H1 (cell line): Measurements from ENCODE around the gene LRRC23. TPM values are rescaled to one million over a fixed set of nuclear protein-coding genes. Genes with fewer than 3 reads are reported as not detected.

Source experiments
- CTCF ChIA-PET: fragments of 300-600 bp; sonication (Branson Sonifier 250); formaldehyde crosslinking; loops from one replicate; lab custom pipeline; 2021; ENCODE audit not compliant: partially characterized antibody; lab: Charles Lee
- POLR2A ChIA-PET: fragments of 300-600 bp; sonication (Branson Sonifier 250); formaldehyde crosslinking; loops from one replicate; lab custom pipeline; 2021; ENCODE audit warnings: inconsistent platforms; ENCODE audit not compliant: partially characterized antibody; lab: Charles Lee
- DNase-seq, 2 experiments: peaks; one replicate each; pipeline versions ENCODE4 v3.0.0 to v3.0.0-alpha.2; 2010 to 2022; ENCODE audit warnings: low spot score in 2 of 2, low read depth in 1 of 2, mixed read lengths in 1 of 2
- FAIRE-seq: peaks from 2 replicates; lab custom pipeline; 2011; peaks lifted over from hg19 to GRCh38; lab: Jason Lieb, UNC
- H2AFZ ChIP-seq: 2 replicates; pipeline ENCODE4 v1.8.1; 2012; ENCODE audit warnings: low read length, inconsistent platforms
- H2AK5ac ChIP-seq: 2 replicates; pipeline ENCODE4 v1.6.1; 2013; ENCODE audit warnings: low read depth, low read length
- H2BK120ac ChIP-seq: replicated peaks from 2 replicates; pipeline ENCODE3; 2013; ENCODE audit warnings: low read depth, low read length, inconsistent platforms
- H2BK12ac ChIP-seq: 2 replicates; pipeline ENCODE4 v1.6.1; 2013; ENCODE audit warnings: low read depth, low read length
- H2BK15ac ChIP-seq: 2 replicates; pipeline ENCODE4 v1.6.1; 2013; ENCODE audit warnings: low read length
- H2BK20ac ChIP-seq: 2 replicates; pipeline ENCODE4 v1.6.1; 2013; ENCODE audit warnings: low read length
- H2BK5ac ChIP-seq: 2 replicates; pipeline ENCODE4 v1.6.1; 2013; ENCODE audit warnings: low read depth, low read length
- H3K14ac ChIP-seq: 2 replicates; pipeline ENCODE4 v1.6.1; 2013; ENCODE audit warnings: inconsistent platforms; ENCODE audit not compliant: insufficient read length
- H3K18ac ChIP-seq: 2 replicates; pipeline ENCODE4 v1.6.1; 2013; ENCODE audit warnings: low read length; ENCODE audit errors: extremely low read depth
- H3K23ac ChIP-seq: 2 replicates; pipeline ENCODE4 v1.6.1; 2013; ENCODE audit warnings: inconsistent platforms; ENCODE audit not compliant: insufficient read length
- H3K23me2 ChIP-seq: 2 replicates; pipeline ENCODE4 v1.6.1; 2013; ENCODE audit warnings: low read depth, low read length
- H3K27ac ChIP-seq: 2 replicates; pipeline ENCODE4 v1.6.1; 2011; ENCODE audit warnings: low read depth, low read length, inconsistent platforms
- H3K27me3 ChIP-seq, 4 experiments: replicated peaks in 1 of 4; 1 replicate in 1 of 4; 2 replicates in 3 of 4; pipeline versions ENCODE4 v1.6.1 to v1.8.1; 2011 to 2013; ENCODE audit warnings: low read length in 3 of 4, mild to moderate bottlenecking in 3 of 4, inconsistent platforms in 2 of 4, mixed read lengths in 2 of 4, moderate library complexity in 1 of 4; ENCODE audit not compliant: control insufficient read depth in 3 of 4, insufficient read depth in 3 of 4; ENCODE audit errors: extremely low read depth in 1 of 4
- H3K36me3 ChIP-seq, 4 experiments: 2 replicates each; pipeline versions ENCODE4 v1.6.1 to v1.8.1; 2011 to 2013; ENCODE audit warnings: mild to moderate bottlenecking in 4 of 4, low read length in 3 of 4, moderate library complexity in 2 of 4, control low read depth in 1 of 4, inconsistent platforms in 1 of 4; ENCODE audit not compliant: insufficient read depth in 4 of 4, control insufficient read depth in 2 of 4
- H3K4ac ChIP-seq: replicated peaks from 2 replicates; pipeline ENCODE3; 2013; ENCODE audit warnings: low read length, low read depth, mixed read lengths, inconsistent platforms; ENCODE audit not compliant: insufficient read length
- H3K4me1 ChIP-seq, 4 experiments: replicated peaks in 1 of 4; 1 replicate in 1 of 4; 2 replicates in 3 of 4; pipeline versions ENCODE4 v1.6.1 to v1.8.1; 2011 to 2013; ENCODE audit warnings: low read length in 3 of 4, inconsistent platforms in 2 of 4, mixed read lengths in 1 of 4; ENCODE audit not compliant: insufficient read depth in 4 of 4, control insufficient read depth in 3 of 4
- H3K4me2 ChIP-seq, 2 experiments: 2 replicates each; pipeline versions ENCODE4 v1.6.1 to v1.8.1; 2011 to 2013; ENCODE audit warnings: low read depth in 2 of 2, low read length in 2 of 2, control low read depth in 1 of 2, inconsistent platforms in 1 of 2, mild to moderate bottlenecking in 1 of 2; ENCODE audit not compliant: insufficient read depth in 1 of 2
- H3K4me3 ChIP-seq, 4 experiments: fragments of 200-600, 300-600 bp in 1 of 4; sonication (generic), shearing (Covaris generic), sonication (Bioruptor Twin) in 1 of 4; 2 replicates each; pipeline versions ENCODE4 v1.5.1 to v1.8.1; 2011 to 2016; ENCODE audit warnings: low read length in 4 of 4, low read depth in 3 of 4, control low read depth in 2 of 4, inconsistent platforms in 2 of 4, mild to moderate bottlenecking in 2 of 4, mixed read lengths in 1 of 4, moderate library complexity in 1 of 4; ENCODE audit not compliant: insufficient read depth in 2 of 4; ENCODE audit errors: extremely low read depth in 1 of 4
- H3K56ac ChIP-seq: replicated peaks from 2 replicates; pipeline ENCODE3; 2013; ENCODE audit warnings: low read depth, mild to moderate bottlenecking, mixed read lengths, low read length, inconsistent platforms; ENCODE audit not compliant: insufficient read length
- H3K79me1 ChIP-seq: 2 replicates; pipeline ENCODE4 v1.6.1; 2013; ENCODE audit warnings: low read depth, low read length, control low read depth
- H3K79me2 ChIP-seq, 2 experiments: 2 replicates each; pipeline versions ENCODE4 v1.6.1 to v1.8.1; 2012 to 2013; ENCODE audit warnings: low read length in 2 of 2, mild to moderate bottlenecking in 2 of 2, inconsistent platforms in 1 of 2; ENCODE audit not compliant: insufficient read depth in 2 of 2, control insufficient read depth in 1 of 2
- H3K9ac ChIP-seq, 4 experiments: replicated peaks in 1 of 4; 1 replicate in 1 of 4; 2 replicates in 3 of 4; pipeline versions ENCODE4 v1.6.1 to v1.8.1; 2011 to 2013; ENCODE audit warnings: low read depth in 3 of 4, low read length in 3 of 4, control low read depth in 2 of 4, mild to moderate bottlenecking in 2 of 4, moderate library complexity in 2 of 4, inconsistent platforms in 1 of 4; ENCODE audit errors: extremely low read depth in 1 of 4
- H3K9me3 ChIP-seq, 2 experiments: 2 replicates each; pipeline versions ENCODE4 v1.6.1 to v1.8.1; 2012 to 2013; ENCODE audit warnings: mild to moderate bottlenecking in 2 of 2, moderate library complexity in 2 of 2, control low read depth in 1 of 2, inconsistent platforms in 1 of 2, low read depth in 1 of 2, low read length in 1 of 2, mixed read lengths in 1 of 2; ENCODE audit not compliant: insufficient read depth in 2 of 2
- H4K20me1 ChIP-seq, 2 experiments: replicated peaks in 1 of 2; 2 replicates each; pipeline versions ENCODE3 to v1.8.1; 2011 to 2013; ENCODE audit warnings: inconsistent platforms in 2 of 2, low read length in 2 of 2, mild to moderate bottlenecking in 1 of 2; ENCODE audit not compliant: insufficient read depth in 2 of 2, control insufficient read depth in 1 of 2
- H4K5ac ChIP-seq: 2 replicates; pipeline ENCODE4 v1.6.1; 2013; ENCODE audit warnings: low read length, low read depth, mixed read lengths, inconsistent platforms; ENCODE audit not compliant: insufficient read length
- H4K8ac ChIP-seq: 2 replicates; pipeline ENCODE4 v1.8.0; 2013; ENCODE audit warnings: mild to moderate bottlenecking, moderate library complexity, low read length, inconsistent platforms; ENCODE audit not compliant: insufficient read depth; ENCODE audit errors: extremely low read depth
- H4K91ac ChIP-seq: replicated peaks from 2 replicates; pipeline ENCODE3; 2013; ENCODE audit warnings: low read length, mixed read lengths, inconsistent platforms; ENCODE audit not compliant: insufficient read length
- E2F6 ChIP-seq: IDR thresholded peaks from 2 replicates; pipeline ENCODE4 v1.6.1; 2012; ENCODE audit warnings: inconsistent platforms
- EGR1 ChIP-seq: IDR thresholded peaks from 2 replicates; pipeline ENCODE4 v1.6.1; 2011; ENCODE audit warnings: low read depth, low read length, borderline replicate concordance
- WGBS, 2 experiments: shearing (Covaris generic) in 1 of 2; methylation state at CpG; one replicate each; pipeline versions ENCODE4 v1.1.6 to v1.1.7; 2013 to 2015; ENCODE audit warnings: low lambda C conversion rate in 2 of 2, mixed read lengths in 2 of 2, inconsistent platforms in 1 of 2, low coverage in 1 of 2, missing lambda C conversion rate in 1 of 2; ENCODE audit not compliant: insufficient replicate concordance in 2 of 2, insufficient coverage in 1 of 2, insufficient read length in 1 of 2; ENCODE audit errors: extremely low coverage in 1 of 2, missing lambda C conversion rate in 1 of 2; 5-methylcytosine and 5-hydroxymethylcytosine counted together
- polyA plus RNA-seq, 7 experiments: library from polyadenylated mRNA; depleted of rRNA in 3 of 7; stranded (reverse) in 5 of 7; unstranded in 2 of 7; fragments of >200 nt in 5 of 7; fragments of 200-250 nt in 2 of 7; gene quantifications; 1 replicate in 5 of 7; 2 replicates in 1 of 7; 4 replicates in 1 of 7; pipeline versions ENCODE4 v1.2.1 to v1.2.3, GENCODE V29; 2011 to 2013; ENCODE audit warnings: missing spikeins in 2 of 7, mixed read lengths in 2 of 7
- total RNA-seq: library from RNA; stranded (reverse); fragmentation: NEBNext Ultra II Directional; extraction: Animal tissue kit (Norgen Biotek cat#: 25700); gene quantifications from 2 replicates; pipeline ENCODE4 v1.2.1, GENCODE V29; 2021

The LRRC23 gene
- total and polyA plus RNA-seq, 2 of the 8 experiments (the other 6 are each of a cell fraction or from before 2014, with no cell fraction given) = 2.5 to 3.6 TPM

- no peak for DNase-seq
- no peak for FAIRE-seq
- 93% methylated on average over 21 of the region's 22 CpGs; no CpG with 5 or more reads in 1 of the 2 experiments for WGBS, 2 experiments
- no peak overlapping the region for H3K14ac ChIP-seq
- H2BK20ac ChIP-seq = 0 out of 2 replicates have a peak overlapping the region, but pooled peaks have one; percentile 95
- peak overlapping the region; percentile 4 for H2BK120ac ChIP-seq
- no peak overlapping the region for H2BK15ac ChIP-seq
- no peak overlapping the region for H3K4me2 ChIP-seq
- H2AK5ac ChIP-seq = no peak overlapping the region
- H4K8ac ChIP-seq = 0 out of 2 replicates have a peak overlapping the region, but pooled peaks have one; percentile 17
- H3K18ac ChIP-seq = peak overlapping the region; percentile 51; the same call in 1 of the 2 replicates
- POLR2A ChIA-PET = interaction anchor here (0.6 to 5.7 kb wide), 11 partner anchors 8 to 59 kb away, joined by 3 to 50 read pairs (median 3); partner anchors contain the start of genes C12orf57, CDCA3, RNU7-1 and SPSB2
- no peak overlapping the region for H4K91ac ChIP-seq
- peaks cover 0 to 20% (median 1%) of the 10 kb centered on the region in 4 experiments; a peak in 4 of 8 replicates for H3K36me3 ChIP-seq
- 0 out of 2 replicates have a peak overlapping the region, but pooled peaks have one; percentile 94 for H2BK12ac ChIP-seq
- peaks cover 2 to 10% (median 5%) of the 10 kb centered on the region in 4 experiments; a peak in 5 of 7 replicates for H3K4me1 ChIP-seq
- H4K20me1 ChIP-seq = no peaks in the 10 kb centered on the region
- TF ChIP-seq E2F6 (no peak), EGR1 (no peak)
- no peaks in the 10 kb centered on the region for H3K79me1 ChIP-seq
- H2BK5ac ChIP-seq = peak overlapping the region; percentile 15
- H3K9ac ChIP-seq = no peak overlapping the region
- no peak overlapping the region for H4K5ac ChIP-seq
- H3K27me3 ChIP-seq = no peaks in the 10 kb centered on the region
- no peak overlapping the region for H2AFZ ChIP-seq
- H3K23me2 ChIP-seq = no peaks in the 10 kb centered on the region
- no peak overlapping the region for H3K4ac ChIP-seq
- no peak overlapping the region for H3K23ac ChIP-seq
- no peak overlapping the region for H3K56ac ChIP-seq
- no peaks in the 10 kb centered on the region for H3K79me2 ChIP-seq
- H3K27ac ChIP-seq = no peak overlapping the region
- H3K9me3 ChIP-seq = no peaks in the 10 kb centered on the region
- no peak overlapping the region for H3K4me3 ChIP-seq
- CTCF ChIA-PET = interaction anchor here (1.2 to 3.1 kb wide), 5 partner anchors 8 to 41 kb away, joined by 4 to 18 read pairs (median 4); partner anchors contain the start of gene SPSB2
These were observed 20.1 kb upstream of the LRRC23 start for GRCh38 chr12:6884539-6884938.
